D721Med (cell line): Measurements from ENCODE around the gene APOBEC3H.

Experiments used
- DNase-seq: peaks from one replicate; pipeline ENCODE4 v3.0.0; 2011; ENCODE audit warnings: low spot score; ENCODE audit not compliant: insufficient read length
- FAIRE-seq: peaks from 2 replicates; lab custom pipeline; 2011; peaks lifted over from hg19 to GRCh38; lab: Jason Lieb, UNC
- TF ChIP-seq, protein P1 (sequence below): IDR thresholded peaks from 2 replicates; pipeline ENCODE4 v1.5.1; 2012; ENCODE audit warnings: mild to moderate bottlenecking, control low read depth; ENCODE audit not compliant: insufficient read depth; ENCODE audit errors: missing control alignments

APOBEC3H gene

DNA sequence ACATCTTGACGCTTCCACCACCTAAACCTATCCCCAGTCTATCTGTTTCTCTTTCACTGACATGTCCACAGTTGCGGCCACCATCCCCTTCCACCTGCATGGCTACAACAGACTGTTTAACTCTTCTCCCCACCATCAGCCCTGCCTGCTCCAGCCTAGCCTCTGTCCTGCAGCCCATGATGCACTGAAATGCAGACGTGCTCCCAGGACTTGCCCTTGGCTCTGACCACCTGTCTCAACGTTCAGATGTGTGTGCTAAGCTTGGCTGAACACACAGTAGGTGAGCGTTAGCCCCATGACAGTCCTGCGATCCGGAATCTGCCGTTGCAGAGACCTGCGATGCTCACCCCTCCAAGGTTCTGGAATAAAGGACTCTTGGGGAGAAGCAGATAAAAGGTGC, 32.7 kb downstream of the APOBEC3H start:
- TF ChIP-seq, protein P1, sequence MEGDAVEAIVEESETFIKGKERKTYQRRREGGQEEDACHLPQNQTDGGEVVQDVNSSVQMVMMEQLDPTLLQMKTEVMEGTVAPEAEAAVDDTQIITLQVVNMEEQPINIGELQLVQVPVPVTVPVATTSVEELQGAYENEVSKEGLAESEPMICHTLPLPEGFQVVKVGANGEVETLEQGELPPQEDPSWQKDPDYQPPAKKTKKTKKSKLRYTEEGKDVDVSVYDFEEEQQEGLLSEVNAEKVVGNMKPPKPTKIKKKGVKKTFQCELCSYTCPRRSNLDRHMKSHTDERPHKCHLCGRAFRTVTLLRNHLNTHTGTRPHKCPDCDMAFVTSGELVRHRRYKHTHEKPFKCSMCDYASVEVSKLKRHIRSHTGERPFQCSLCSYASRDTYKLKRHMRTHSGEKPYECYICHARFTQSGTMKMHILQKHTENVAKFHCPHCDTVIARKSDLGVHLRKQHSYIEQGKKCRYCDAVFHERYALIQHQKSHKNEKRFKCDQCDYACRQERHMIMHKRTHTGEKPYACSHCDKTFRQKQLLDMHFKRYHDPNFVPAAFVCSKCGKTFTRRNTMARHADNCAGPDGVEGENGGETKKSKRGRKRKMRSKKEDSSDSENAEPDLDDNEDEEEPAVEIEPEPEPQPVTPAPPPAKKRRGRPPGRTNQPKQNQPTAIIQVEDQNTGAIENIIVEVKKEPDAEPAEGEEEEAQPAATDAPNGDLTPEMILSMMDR: no peak
- FAIRE-seq (no peak), DNase-seq (no peak)

DNA sequence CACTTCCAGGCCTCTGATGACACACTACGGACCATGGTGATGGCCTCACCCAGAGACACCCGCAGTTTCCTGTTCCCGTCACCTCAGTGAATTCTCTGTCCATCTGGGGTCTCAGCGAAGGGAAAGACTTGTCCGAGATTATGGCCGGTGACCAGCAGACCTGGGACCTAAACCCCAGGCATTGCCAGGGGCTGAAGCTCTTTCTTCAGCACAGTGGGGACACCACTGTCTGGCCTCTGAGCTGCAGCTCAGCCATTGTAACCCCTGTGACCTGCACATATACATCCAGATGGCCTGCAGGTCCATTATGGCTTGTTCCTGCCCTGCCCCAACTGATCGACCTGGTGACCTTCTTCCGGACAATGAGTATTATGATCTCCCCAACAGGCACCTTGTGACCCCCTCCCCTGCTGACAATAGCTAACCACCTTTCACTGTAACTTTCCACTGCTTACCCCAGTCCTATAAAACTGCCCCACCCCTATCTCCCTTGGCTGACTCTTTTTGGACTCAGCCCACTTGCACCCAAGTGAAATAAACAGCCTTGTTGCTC, 33.2 kb downstream of the APOBEC3H start:
- no peak for FAIRE-seq
- TF ChIP-seq, protein P1: no peak
- DNase-seq: no peak

DNA sequence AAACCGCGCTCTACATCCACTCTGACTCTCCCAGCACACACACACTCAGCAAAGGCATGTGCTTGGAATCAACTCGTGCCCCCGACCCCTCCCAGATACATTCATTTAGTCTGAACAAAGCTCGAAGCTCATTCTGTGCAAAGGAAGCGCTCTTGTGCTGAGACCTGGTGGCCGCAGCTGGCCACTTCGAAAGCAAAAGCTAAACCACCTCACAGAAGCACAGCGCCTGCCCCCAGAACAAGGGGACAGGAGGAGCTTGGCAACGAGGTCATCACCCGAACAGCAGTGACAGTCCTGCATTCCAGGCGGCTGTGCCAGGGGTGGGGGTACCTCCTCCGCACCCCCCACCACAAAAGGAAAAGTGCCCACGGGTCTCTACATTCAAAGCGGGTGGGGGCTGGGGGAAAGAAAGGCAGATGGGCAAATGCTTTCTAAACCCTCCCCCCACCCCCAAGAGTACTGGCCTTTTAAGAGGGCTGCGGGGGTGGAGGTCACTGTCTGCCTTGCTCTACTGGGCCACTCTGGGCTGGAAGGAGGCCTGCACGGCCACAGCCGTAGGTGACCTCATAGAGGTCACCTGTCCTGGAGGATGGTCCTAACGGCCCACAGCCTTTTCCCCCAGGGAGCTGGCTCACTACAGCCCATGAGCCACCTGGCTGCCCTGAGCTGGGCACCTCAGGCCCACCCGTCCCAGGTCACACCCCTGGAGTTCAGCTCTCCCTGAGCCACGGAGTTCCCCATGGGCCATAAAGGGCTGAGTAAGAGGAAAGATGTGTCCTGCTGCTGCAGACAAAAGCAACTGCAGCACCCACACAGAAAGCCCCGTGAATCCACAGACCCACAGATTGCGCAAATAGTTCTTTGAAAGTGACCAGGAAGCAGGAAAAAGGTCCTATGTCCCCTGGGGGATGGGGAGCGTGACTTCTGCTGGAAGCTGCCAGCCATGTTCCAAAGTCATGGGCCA, 34.1 kb downstream of the APOBEC3H start:
- DNase-seq (no peak), FAIRE-seq (no peak)
- TF ChIP-seq, protein P1: no peak

DNA sequence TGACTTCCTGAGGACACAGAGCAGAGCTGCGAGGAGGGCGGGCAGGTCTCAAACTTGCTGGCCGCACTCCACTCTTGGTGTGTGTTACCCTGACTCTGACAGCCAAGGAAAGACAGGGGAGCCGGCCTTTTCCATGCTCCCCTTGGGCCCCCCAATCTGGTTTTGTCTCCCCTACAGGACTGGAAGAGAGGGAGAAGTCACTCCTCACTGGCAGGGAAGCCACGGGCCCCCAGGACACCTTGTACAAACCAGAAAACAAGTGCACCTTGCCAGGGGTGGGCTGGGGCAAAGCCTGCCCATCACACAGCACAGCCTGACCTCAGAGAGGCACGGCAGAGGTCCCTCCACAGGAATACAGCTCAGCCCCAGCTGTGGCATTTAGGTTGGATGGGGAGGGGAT, 35.2 kb downstream of the APOBEC3H start:
- DNase-seq (no peak), FAIRE-seq (no peak)
- TF ChIP-seq, protein P1: no peak

DNA sequence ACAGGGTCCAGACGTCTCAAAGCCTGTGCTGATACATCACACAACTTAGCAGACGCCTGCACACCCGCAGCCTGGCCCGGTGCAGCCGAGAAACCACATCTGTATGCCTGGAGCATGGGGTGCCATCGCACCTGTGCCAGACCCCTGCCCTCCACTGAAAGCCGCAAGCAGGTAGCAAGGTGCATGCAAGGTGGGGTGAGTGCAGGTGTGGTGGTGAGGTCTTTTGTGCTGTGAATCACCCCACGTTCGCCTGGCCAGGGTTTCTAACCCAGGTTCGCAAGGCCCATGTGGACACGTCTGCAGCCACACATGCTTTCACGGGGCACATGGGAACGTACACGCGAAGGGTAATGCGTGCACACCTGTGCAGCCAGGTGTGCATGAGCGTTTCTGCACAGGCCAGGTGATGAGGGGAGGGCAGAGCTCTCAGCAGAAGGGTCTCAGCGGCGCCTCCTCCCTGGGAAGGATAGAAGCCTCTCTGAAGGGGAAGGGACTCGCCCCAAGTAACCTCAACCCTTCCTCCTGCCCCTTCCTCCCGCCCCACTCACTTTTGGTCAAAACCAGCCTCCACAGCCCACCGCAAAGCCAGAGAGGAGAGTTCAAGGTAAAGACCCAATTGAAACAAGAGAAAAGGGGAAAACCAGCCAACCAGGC, 36.0 kb downstream of the APOBEC3H start:
- FAIRE-seq: no peak

DNA sequence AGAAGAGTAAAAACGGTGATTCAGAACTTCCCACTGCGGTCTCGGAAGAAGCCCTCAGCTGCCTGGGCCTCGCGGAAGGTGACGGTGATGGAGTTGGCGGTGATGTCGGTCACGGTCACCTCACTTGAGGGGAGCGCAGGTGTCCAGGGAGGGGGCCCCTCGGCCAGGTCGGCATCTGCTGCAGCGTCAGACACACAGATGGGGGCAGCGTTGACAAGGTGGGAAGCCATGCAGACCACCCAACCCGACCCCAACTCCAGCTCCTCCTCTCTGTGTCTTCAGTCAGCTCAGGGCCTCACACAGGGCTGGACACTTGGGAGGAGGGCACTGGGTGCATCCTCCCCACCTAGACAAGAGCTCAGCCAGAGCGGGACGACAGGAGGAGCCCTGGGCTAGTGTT, 36.8 kb downstream of the APOBEC3H start:
- TF ChIP-seq, protein P1: no peak
- DNase-seq: no peak
- no peak for FAIRE-seq

More for the DNA sequence above, 36.0 kb downstream of the APOBEC3H start:
- TF ChIP-seq, protein P1: no peak
- DNase-seq: no peak
